Epidermal melanocyte (primary cell): Measurements from ENCODE around the gene GPATCH1.
"Not testable (repeated sequence)": the region's sequence is repeated elsewhere in the genome, so short reads cannot be mapped to it uniquely, and the experiment has no call there.

Experiments used
- DNase-seq: peaks from one replicate; pipeline ENCODE4 v3.0.0; 2011; ENCODE audit warnings: low spot score; ENCODE audit not compliant: insufficient read length

The GPATCH1 gene

GRCh38 chr19:33080761-33081681 is at the start of gene GPATCH1:
TSS of gene GPATCH1 (plus strand) at chr19:33081181. CDS start at chr19:33081194, 13 bp downstream.
- DNase-seq, result peak; percentile 84

GRCh38 chr19:33032218-33032781 is 48.7 kb upstream of the GPATCH1 start:
- DNase-seq, result no peak

GRCh38 chr19:33035461-33035860 is 45.5 kb upstream of the GPATCH1 start:
- no peak for DNase-seq

GRCh38 chr19:33036370-33037167 is 44.4 kb upstream of the GPATCH1 start:
- not testable (repeated sequence) for DNase-seq

- DNase-seq, result not testable (repeated sequence)
These were observed 43.6 kb upstream of the GPATCH1 start for GRCh38 chr19:33037168-33038025.

GRCh38 chr19:33039108-33039599 is 41.8 kb upstream of the GPATCH1 start:
- DNase-seq, result no peak

- no peak for DNase-seq
These were observed 41.2 kb upstream of the GPATCH1 start for GRCh38 chr19:33039815-33040214.

GRCh38 chr19:33040994-33041827 is 39.8 kb upstream of the GPATCH1 start:
- DNase-seq, result peak; percentile 42

GRCh38 chr19:33041828-33042160 is 39.2 kb upstream of the GPATCH1 start:
- DNase-seq, result not testable (repeated sequence)

GRCh38 chr19:33047422-33047821 is 33.6 kb upstream of the GPATCH1 start:
- DNase-seq, result no peak

GRCh38 chr19:33048806-33049676 is 31.9 kb upstream of the GPATCH1 start:
- no peak for DNase-seq

- no peak for DNase-seq
These were observed 30.9 kb upstream of the GPATCH1 start for GRCh38 chr19:33050110-33050509.

GRCh38 chr19:33052352-33052972 is 28.5 kb upstream of the GPATCH1 start:
- no peak for DNase-seq

GRCh38 chr19:33054623-33055022 is 26.4 kb upstream of the GPATCH1 start:
- no peak for DNase-seq

GRCh38 chr19:33055718-33056117 is 25.3 kb upstream of the GPATCH1 start:
- no peak for DNase-seq

GRCh38 chr19:33060586-33060985 is 20.4 kb upstream of the GPATCH1 start:
- DNase-seq, result no peak

GRCh38 chr19:33062902-33063301 is 18.1 kb upstream of the GPATCH1 start:
- no peak for DNase-seq

- DNase-seq, result peak; percentile 33
These were observed 17.6 kb upstream of the GPATCH1 start for GRCh38 chr19:33063356-33063752.
